HG03558 (cell line): ENCODE measurements around the gene SHROOM1.
"Not testable (repeated sequence)": the region's sequence is repeated elsewhere in the genome, so short reads cannot be mapped to it uniquely, and the experiment has no call there.

Experiments used
- ATAC-seq: cut with Tn5 transposase; IDR thresholded peaks from one replicate; pipeline ENCODE4 v1.9.1; 2021; ENCODE audit warnings: moderate number of reproducible peaks; ENCODE audit not compliant: unreplicated experiment; ENCODE audit errors: extremely low read depth

SHROOM1 gene, protein sequence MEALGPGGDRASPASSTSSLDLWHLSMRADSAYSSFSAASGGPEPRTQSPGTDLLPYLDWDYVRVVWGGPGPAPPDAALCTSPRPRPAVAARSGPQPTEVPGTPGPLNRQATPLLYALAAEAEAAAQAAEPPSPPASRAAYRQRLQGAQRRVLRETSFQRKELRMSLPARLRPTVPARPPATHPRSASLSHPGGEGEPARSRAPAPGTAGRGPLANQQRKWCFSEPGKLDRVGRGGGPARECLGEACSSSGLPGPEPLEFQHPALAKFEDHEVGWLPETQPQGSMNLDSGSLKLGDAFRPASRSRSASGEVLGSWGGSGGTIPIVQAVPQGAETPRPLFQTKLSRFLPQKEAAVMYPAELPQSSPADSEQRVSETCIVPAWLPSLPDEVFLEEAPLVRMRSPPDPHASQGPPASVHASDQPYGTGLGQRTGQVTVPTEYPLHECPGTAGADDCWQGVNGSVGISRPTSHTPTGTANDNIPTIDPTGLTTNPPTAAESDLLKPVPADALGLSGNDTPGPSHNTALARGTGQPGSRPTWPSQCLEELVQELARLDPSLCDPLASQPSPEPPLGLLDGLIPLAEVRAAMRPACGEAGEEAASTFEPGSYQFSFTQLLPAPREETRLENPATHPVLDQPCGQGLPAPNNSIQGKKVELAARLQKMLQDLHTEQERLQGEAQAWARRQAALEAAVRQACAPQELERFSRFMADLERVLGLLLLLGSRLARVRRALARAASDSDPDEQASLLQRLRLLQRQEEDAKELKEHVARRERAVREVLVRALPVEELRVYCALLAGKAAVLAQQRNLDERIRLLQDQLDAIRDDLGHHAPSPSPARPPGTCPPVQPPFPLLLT

DNA sequence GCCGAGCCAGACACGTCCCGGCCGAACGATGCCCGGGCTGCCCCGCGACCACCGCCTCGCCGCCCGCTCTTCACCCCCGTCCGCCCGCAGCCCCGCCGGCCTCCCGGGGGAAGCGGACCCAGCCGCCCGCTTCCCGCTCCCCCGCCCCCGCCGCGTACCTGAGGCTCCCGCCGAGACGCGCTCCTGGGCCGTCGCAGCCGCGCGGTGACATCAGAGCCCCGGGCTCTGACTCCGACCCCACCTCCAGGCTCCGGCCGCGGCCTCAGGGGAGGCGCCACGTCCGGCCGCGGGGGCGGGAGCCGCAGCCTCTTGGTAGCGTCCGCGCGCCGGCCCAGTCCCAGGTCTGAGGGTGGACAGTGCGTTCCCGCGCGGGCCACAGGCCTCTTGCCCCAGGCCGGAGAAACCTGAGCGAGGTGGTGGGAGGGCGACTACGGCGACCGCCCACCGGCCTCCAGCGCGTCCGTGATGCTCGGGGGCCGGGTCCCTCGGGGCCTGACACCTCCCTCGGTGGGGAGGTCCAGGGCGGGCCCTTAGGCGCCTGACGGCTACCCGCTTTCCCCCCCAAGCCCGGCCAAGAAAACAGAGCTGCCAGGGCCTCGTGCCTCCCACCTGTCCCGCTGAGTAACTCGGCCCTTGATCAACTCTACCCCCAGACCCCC lies at the start of gene SHROOM1:
TSS of gene SHROOM1 (minus strand) at position 212 of the 659 bp plus-strand sequence. CDS start 4,507 bp downstream, outside the sequence.
- no peak for ATAC-seq

DNA sequence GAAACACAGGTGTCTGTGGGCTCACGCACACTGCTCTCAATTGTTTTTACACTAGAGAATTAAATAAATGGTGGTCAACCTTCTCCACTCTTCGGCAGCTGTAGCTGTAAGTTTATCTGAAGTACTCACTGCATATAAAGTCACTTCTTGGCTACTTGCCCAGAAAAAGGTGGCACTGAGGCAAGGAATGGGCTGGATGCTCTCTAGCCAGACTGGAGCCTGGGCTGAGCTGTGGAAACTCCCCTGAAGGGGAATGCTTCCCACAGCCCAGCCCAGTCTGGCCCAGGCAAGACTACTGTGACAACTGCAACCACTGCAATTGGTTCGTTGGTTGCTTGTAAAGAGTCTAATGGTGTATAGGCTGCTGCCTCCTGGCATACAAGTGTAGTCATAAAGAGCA lies 47.5 kb upstream of the SHROOM1 start:
- ATAC-seq, result no peak

DNA sequence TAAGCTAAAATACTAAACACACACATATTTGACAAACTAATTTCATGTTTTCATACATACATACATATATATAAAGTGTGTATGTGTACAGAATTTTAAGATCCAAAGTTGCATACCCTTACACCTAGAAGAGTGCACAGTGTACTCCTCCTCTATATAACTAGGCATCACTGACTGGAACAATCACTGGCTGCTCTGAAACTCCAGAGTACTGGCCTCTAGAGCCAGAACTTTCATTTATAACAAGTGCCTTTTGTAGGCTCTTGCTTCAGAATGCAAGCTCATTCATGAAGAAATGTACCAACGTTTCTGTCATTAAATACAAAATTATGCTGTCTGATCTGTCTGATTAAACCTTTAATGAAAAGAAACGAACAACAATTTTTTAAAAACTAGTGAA lies 47.0 kb upstream of the SHROOM1 start:
- no peak for ATAC-seq

DNA sequence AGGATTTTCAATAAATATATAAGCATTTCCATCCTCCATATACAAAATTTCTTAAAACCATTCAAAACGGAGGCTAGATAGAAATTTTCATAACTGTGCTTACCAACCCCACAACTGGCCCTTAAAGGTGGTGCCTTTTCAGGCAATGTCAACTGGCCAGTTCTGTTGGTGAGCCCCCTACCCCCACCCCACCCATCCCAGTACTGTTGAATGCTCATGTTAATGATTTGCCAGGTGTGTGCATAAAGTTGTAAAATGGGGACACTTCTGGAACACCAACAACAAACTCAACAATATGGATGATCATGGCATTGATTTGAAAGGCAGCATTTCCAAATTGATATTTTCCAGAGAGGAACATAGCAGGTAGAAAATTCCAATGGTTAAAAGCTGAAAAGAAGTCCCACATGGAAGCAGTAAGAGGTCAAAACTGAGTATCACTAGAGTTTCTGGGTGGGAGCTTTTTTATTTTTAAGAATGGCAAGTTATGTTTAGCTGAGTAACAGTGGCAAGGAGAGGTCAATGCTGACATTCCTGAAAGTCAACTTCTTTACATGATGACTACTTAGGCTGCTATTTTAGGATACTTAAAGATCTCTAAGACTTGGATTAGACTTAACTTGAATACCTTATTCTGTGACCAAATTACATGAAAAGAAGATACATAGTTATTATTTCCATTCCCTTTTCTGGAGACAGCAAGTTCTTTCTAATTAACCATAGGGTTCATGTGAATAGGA lies 45.7 kb upstream of the SHROOM1 start:
- no peak for ATAC-seq

DNA sequence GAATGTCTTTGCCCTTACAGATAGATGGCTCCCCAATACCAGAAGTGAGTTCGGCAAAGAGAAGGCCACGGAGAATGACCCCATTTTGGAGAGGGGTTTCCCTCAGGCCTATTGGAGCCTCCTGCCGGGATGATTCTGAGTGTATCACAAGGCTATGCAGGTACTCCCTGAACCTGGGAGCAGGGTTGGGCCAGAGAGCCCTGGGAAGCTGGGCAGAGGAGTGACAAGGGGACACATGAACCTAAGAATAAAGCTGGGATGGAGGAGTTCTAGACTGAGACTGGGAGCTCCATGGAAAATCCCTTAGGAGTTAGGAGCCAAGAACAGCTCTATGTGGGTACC lies 43.5 kb upstream of the SHROOM1 start:
- ATAC-seq, result no peak

DNA sequence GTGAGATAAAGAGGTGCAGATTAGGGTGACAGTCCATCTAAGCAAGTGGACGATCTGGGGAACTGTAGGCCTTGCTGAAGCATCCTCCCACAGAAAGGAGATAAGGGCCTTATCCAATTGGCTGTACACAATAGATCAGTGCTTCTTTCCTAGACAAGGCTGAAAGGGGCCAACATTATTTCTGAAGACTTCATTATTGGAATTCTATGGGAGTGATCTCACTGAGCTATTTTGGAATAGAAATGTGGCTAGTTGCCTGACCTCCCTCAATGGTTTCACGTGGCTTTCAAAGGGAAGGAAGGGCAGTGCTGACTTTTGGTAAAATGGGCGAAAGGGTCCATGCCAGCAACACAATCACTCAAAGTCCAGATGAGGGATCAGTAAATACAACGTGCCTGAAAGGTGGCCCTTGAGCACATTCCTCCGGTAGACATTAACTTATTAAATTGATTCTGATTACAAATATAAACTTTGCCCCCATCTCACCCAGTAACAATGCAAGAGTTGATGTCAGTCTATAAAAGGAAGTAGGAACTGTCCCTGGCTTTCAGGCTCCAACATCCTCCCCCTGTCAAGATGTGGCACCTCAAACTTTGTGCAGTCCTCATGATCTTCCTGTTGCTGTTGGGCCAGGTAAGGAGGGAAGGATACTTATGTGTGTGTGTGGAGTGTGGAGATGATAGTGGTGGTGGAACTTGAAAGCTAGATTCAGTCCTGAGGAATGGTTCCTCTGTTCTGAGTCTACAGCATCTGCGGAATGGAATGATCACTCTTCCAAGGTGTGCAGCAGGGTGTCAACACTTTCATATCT lies 42.9 kb upstream of the SHROOM1 start, which contains the start of gene LEAP2:
TSS of gene LEAP2 (plus strand) at position 550 of the 811 bp plus-strand sequence. CDS start at position 577, 27 bp downstream.
- no peak for ATAC-seq

DNA sequence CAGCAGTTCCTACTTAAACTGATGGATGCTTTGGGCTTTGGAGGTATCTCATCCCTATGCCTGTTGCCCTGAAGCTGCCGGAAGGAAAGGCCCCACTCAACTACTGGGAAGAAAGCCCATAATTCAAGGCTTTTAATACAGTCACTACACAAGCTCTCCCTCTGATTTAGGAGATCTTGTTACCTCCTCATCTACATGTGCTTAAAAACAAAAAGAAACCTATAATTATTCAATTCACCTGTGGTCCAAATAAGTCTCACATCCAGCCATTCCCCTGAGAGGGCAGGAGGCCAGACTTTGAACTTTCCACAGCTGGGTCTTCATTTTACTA lies 42.3 kb upstream of the SHROOM1 start:
- ATAC-seq, result no peak

DNA sequence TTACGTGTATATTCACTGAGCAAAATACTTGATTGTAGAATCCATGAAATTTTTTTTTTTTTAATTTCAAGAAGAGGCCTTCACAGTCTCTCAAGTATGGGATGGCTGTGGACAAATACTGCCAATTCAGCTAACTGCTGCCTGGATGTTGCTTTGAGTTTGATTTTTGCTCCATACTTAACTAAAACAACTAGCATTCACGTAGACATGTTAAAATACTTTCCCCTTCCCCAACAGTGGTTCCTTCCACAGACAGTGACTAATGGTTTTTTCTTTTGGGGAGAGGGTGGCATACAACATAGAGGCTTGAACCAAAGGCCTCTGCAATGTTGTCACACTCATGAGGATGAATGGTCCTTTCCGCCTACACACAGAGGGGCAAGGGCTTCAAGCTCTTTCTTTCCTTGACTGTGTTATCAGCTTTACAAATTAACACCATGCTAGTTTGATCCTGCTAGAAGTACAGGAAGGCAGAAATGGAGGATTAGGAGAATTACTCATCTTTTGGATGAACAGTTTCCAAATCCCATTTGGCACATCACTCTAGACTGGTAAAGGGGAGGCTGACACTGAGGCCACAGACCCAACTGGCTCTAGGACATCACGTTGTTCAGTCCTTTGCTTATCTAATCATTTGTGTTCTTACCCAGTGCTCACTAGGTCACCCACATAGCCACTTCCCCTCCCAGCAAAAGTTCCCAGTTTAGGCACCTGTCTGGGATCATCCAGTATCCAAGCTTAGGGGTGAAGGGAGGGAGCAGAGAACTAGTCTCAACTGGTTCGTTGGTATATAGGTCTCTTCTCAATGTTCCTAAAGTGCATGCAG lies 41.2 kb upstream of the SHROOM1 start:
- no peak for ATAC-seq

DNA sequence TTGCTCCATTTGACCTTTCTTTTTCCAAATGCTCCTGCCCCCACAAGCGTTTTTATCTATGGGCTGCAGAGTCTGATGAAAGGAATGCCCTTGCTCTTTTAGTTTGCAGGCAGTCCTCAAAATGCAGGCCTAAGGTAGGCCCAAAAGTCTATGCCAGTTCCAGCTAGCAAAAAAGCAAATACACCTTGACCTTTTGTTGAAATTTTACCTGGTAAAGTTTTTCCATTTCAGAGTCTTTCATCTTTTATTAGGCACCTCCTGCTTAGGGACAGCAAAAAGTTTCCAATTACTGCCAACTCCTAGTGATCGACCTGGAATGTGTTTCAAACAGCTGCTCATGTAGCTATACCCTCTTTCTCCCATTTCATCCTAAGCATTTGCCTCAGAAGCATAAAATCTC lies 40.4 kb upstream of the SHROOM1 start:
- no peak for ATAC-seq

DNA sequence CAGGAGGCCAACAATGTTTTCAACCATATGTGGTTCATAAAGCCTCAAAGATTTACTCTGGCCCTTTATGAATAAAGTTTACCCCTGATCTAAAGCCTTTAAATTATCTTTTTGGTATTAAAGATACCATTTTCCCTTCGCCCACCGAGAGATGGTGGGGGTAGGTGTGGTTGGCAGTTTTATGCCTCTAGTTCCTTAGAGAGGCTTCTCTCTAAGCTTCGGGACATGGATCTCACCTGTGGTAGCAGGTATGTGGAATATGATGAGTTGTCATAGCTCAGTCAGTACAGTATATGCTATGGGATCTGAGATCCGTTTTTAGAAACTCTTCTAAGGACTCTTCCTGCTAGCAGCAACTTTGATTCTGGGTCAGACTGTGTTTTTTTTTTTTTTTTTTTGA lies 38.3 kb upstream of the SHROOM1 start:
- ATAC-seq, result no peak

DNA sequence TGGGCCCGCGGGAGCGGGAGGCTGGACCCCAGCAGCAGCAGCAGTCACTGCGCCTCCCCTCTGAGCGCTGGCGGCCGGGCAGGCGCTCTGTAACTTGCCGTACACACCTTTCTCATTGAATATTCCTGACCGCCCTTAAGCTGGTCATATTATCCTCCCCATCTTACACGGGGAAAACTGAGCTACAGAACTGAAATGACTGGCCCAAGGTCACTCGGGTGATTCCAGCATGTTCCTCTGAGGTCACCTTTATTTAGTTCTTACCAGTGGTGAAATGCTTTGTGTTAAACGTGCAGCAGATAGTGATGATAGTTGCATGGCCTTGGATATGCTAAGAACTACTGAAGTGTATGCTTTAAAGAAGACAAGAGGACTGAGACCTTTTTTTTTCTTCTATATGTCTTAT lies 36.6 kb upstream of the SHROOM1 start:
- ATAC-seq, result no peak

DNA sequence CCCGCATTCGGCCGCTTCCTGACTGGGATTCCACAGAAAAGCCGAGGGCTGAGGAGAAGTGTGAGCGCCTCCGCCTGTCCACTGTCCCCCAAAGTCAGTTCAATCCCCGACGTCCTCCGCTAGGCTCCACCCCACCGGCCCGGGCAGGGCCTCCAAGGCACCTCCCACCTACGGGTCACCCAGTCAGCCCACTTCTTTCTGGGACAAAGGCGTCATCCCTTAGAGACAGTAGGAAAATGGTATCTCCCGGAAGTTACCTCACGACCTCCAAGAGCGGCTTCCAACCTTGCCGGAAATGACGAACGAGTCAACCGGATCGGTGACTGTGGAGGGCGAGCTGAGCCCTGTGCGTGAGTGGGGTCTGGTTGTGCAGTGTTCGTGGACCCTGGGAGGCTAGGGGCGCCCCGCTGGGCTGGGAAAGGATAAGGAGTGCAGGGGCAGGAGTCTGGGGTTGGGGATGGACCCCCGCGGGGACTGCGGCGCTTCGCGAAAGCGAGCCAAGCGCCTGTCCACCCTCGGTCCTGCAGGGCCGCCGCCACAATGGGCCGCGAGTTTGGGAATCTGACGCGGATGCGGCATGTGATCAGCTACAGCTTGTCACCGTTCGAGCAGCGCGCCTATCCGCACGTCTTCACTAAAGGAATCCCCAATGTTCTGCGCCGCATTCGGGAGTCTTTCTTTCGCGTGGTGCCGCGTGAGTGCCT lies 36.0 kb upstream of the SHROOM1 start, which contains the start of the genes GDF9 and UQCRQ:
TSS of gene GDF9 (minus strand) at position 128 of the 704 bp plus-strand sequence. CDS start 1,936 bp downstream, outside the sequence.
TSS of gene UQCRQ (plus strand) at position 301 of the 704 bp plus-strand sequence. CDS start at position 541, 240 bp downstream.
- peak; percentile 97 for ATAC-seq

DNA sequence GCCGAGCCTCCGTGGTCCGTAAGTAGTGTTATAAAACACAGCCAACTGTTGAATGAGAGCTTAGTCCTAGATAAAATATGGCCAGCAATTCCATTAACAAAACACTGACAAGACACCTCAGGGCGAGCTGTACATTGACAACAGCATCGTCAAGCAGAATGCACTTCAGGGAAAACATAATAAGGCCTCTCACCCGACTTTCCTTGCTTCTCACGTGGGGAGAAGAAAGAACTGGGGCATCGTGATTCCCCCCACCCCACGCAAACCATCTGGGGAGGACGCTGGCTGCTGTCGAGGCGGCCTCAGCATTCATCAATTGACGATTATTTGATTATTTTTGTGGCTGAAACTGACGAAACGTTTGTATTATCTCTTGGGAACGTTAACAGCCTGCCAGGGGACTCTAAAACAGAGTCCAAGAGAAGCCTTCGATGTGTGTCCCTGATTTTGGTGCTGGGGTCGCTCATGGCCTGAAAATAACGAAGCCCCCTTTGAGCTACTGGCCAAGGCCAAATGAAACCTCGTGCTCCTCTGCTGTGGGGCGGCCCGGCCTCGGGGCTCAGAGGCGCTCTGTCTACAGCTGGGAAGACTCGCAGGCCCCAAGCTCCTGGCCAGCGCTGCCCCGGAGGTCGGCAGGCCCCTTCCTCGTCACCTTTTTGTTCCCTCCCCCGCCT lies 35.4 kb upstream of the SHROOM1 start:
- ATAC-seq, result no peak

DNA sequence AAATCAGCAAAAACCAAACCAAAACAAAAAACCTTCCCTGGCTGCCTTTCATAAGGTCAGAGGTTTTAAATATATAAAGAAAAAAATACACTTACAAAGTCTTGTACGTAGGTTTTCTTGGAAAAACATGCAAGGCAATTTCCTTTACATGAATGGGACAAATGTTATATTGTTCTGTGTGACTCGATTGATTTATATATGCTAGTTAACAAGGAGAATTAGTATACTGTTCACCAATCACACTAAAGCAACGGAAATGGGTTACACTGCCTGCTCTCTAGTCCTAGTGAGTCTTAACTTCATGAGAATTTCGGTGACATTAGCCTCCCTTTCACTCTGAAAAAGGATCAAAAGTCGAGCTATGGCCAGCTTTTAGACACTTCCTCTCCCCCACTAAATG lies 30.3 kb upstream of the SHROOM1 start:
- no peak for ATAC-seq

DNA sequence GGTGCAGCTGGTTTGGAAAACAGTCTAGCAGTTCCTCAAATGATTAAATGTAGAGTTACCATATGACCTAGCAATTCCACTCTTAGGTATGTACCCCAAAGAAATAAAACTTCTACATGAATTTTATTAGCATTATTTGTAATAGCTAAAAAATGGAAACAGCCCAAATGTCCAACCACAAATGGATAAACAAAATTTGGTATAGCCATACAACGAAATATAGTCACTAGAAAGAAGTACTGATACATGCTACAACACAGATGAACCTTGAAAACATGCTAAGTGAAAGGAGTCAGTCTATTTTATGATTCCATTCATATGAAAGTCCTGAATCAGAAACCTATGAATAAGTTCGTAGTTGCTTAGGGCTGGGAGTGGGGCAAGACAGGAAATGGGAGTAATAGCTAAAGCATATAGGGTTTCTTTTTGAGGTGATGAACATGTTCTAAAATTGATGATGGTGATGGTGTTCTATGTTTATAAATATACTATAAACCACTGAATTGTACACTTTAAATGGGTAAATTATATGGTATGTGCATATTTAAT lies 29.5 kb upstream of the SHROOM1 start:
- no peak for ATAC-seq

DNA sequence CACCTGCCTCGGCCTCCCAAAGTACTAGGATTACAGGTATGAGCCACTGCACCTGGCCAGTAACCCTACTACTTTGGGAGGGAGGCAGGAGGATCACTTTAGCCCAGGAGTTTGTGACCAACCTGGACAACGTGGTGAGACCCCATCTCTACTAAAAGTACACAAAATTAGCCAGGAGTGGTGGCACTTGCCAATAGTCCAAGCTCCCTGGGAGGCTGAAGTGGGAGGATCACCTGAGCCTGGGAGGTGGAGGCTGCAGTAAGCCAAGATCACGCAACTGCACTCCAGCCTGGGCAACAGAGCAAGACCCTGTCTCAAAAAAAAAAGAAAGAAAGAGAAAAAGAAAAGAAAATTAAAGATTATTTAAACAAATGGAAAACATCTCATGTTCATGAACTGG lies 25.6 kb upstream of the SHROOM1 start:
- no peak for ATAC-seq

DNA sequence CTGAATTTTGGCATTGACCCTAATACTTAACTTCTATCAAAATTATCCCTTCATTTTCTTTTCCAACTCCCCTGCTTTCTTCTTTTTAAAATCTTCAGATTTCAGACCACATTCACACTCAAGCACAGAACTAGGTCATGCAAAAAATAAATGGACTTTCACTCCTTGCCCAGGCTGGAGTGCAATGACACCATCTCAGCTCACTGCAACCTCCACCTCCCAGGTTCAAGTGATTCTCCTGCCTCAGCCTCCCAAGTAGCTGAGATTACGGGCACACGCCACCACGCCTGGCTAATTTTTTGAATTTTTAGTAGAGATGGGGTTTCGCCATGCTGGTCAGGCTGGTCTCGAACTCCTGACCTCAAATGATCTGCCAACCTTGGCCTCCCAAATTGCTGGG lies 24.5 kb upstream of the SHROOM1 start:
- ATAC-seq, result not testable (repeated sequence)
